Hepatocyte (in vitro differentiated cells): ENCODE data around the gene ZNF841. TPM values are rescaled to one million over a fixed set of nuclear protein-coding genes. Genes with fewer than 3 reads are reported as not detected.

ENCODE experiments used
- DNase-seq: peaks from one replicate; pipeline ENCODE4 v3.0.0-alpha.2; 2016; ENCODE audit warnings: low spot score
- H2AFZ ChIP-seq: fragments of 200-600 bp; sonication (generic); 2 replicates; pipeline ENCODE4 v1.6.0; 2016; ENCODE audit warnings: antibody characterized with exemption, mild to moderate bottlenecking
- H3K27ac ChIP-seq: fragments of 200-600 bp; sonication (generic); 2 replicates; pipeline ENCODE4 v1.5.1; 2016; ENCODE audit warnings: mild to moderate bottlenecking
- H3K27me3 ChIP-seq: fragments of 200-600 bp; sonication (generic); 2 replicates; pipeline ENCODE4 v1.6.1; 2016
- H3K36me3 ChIP-seq: fragments of 200-600 bp; sonication (generic); replicated peaks from 2 replicates; pipeline ENCODE4 v1.5.1; 2016; ENCODE audit warnings: low read depth; ENCODE audit not compliant: insufficient read depth
- H3K4me1 ChIP-seq: fragments of 200-600 bp; sonication (generic); 2 replicates; pipeline ENCODE4 v1.5.1; 2016; ENCODE audit warnings: mild to moderate bottlenecking, moderate library complexity; ENCODE audit not compliant: insufficient read depth
- H3K4me2 ChIP-seq: fragments of 200-600 bp; sonication (generic); 2 replicates; pipeline ENCODE4 v1.6.0; 2016
- H3K4me3 ChIP-seq: fragments of 200-600 bp; sonication (generic); 2 replicates; pipeline ENCODE4 v1.5.1; 2016; ENCODE audit warnings: mild to moderate bottlenecking
- H3K79me2 ChIP-seq: fragments of 200-600 bp; sonication (generic); 2 replicates; pipeline ENCODE4 v1.6.0; 2017; ENCODE audit warnings: mild to moderate bottlenecking
- H3K9me2 ChIP-seq: fragments of 200-600 bp; sonication (generic); replicated peaks from 2 replicates; pipeline ENCODE4 v1.6.0; 2017; ENCODE audit warnings: mild to moderate bottlenecking; ENCODE audit not compliant: insufficient read depth
- H3K9me3 ChIP-seq: fragments of 200-600 bp; sonication (generic); 2 replicates; pipeline ENCODE4 v1.5.1; 2016; ENCODE audit warnings: low read depth, mild to moderate bottlenecking
- H4K20me1 ChIP-seq: fragments of 200-600 bp; sonication (generic); 2 replicates; pipeline ENCODE4 v1.6.0; 2016; ENCODE audit warnings: mild to moderate bottlenecking; ENCODE audit not compliant: insufficient read depth, poor library complexity, severe bottlenecking
- EZH2 ChIP-seq: fragments of 200-600 bp; sonication (generic); IDR thresholded peaks from 2 replicates; pipeline ENCODE4 v1.6.1; 2016; ENCODE audit warnings: antibody characterized with exemption, mild to moderate bottlenecking, borderline replicate concordance
- EZH2phosphoT487 ChIP-seq: fragments of 200-600 bp; sonication (generic); IDR thresholded peaks from one replicate; pipeline ENCODE4 v1.6.1; 2018; ENCODE audit warnings: antibody characterized with exemption, mild to moderate bottlenecking, low read depth, moderate library complexity; ENCODE audit not compliant: unreplicated experiment, severe bottlenecking
- WGBS: methylation state at CpG from one replicate; pipeline ENCODE4 v1.1.6; 2016; ENCODE audit warnings: low lambda C conversion rate; ENCODE audit errors: missing lambda C conversion rate; 5-methylcytosine and 5-hydroxymethylcytosine counted together
- polyA plus RNA-seq: library from polyadenylated mRNA; unstranded; fragments of >200 nt; fragmentation: Nextera tagmentation; extraction: Ambion mirVana; gene quantifications from 2 replicates; pipeline ENCODE4 v1.2.1, GENCODE V29; 2016
- total RNA-seq: library from RNA; depleted of rRNA; stranded (reverse); fragments of >200 nt; gene quantifications from 2 replicates; pipeline ENCODE4 v1.2.3, GENCODE V29; 2014
- TF ChIP-seq, protein P1 (sequence below): fragments of 200-600 bp; sonication (generic); IDR thresholded peaks from 2 replicates; pipeline ENCODE4 v1.5.1; 2016; ENCODE audit warnings: antibody characterized with exemption, mild to moderate bottlenecking; ENCODE audit not compliant: poor library complexity

ZNF841 gene
- total and polyA plus RNA-seq, 2 experiments from 2014 or later: 4.1 to 21.8 TPM

DNA sequence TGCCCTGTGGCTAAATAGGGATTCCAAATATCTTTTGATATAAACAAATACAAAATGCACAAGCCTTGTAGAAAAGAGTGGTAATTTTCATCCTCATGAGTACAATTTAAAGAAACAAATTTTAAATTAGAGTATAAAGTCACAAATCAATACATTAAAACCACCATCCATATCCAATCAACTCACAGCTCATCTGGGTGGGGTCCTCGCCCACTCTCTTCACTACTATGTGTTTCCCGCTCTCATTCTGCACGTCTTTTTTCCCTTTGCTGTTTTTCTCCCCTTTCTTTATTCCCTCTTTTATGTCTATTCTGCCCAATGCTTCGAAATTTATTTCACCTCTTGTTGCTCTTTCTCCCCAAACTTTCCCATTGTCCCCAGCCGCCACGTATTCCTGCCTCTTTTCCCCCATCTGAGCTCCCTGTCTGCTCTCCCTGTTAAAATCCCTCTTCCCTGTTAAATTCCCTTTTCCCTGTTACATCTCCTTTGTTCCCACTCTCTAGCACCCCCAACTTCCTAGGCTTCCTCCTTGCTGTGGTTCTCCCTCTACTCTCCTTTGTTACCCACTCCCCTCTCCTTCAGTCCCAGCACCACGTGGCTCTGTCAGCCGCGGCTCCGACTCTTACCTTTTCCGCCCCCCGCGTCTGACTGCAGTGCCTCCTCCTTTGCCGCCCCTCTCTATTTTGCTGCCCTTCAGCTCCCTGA, 42.9 kb upstream of the ZNF841 start:
- H3K79me2 ChIP-seq: peaks cover 53% of the 10 kb centered on the region
- peaks cover 26% of the 10 kb centered on the region for H3K9me3 ChIP-seq
- no peaks in the 10 kb centered on the region for H4K20me1 ChIP-seq
- TF ChIP-seq EZH2phosphoT487 (no peak), EZH2 (no peak)
- TF ChIP-seq, protein P1, sequence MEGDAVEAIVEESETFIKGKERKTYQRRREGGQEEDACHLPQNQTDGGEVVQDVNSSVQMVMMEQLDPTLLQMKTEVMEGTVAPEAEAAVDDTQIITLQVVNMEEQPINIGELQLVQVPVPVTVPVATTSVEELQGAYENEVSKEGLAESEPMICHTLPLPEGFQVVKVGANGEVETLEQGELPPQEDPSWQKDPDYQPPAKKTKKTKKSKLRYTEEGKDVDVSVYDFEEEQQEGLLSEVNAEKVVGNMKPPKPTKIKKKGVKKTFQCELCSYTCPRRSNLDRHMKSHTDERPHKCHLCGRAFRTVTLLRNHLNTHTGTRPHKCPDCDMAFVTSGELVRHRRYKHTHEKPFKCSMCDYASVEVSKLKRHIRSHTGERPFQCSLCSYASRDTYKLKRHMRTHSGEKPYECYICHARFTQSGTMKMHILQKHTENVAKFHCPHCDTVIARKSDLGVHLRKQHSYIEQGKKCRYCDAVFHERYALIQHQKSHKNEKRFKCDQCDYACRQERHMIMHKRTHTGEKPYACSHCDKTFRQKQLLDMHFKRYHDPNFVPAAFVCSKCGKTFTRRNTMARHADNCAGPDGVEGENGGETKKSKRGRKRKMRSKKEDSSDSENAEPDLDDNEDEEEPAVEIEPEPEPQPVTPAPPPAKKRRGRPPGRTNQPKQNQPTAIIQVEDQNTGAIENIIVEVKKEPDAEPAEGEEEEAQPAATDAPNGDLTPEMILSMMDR: no peak
- H3K4me1 ChIP-seq: peaks cover 7% of the 10 kb centered on the region
- H3K4me3 ChIP-seq: peak overlapping the region; percentile 87
- H3K27ac ChIP-seq: peak overlapping the region; percentile 96
- WGBS: 17% methylated on average over 14 of the region's 14 CpGs
- H2AFZ ChIP-seq: peak overlapping the region; percentile 83
- H3K4me2 ChIP-seq: peak overlapping the region; percentile 86
- H3K27me3 ChIP-seq: no peaks in the 10 kb centered on the region
- no peaks in the 10 kb centered on the region for H3K9me2 ChIP-seq
- H3K36me3 ChIP-seq: peaks cover 4% of the 10 kb centered on the region
- DNase-seq: peak; percentile 57

- no peaks in the 10 kb centered on the region for H3K9me2 ChIP-seq
- no peak for DNase-seq
- WGBS: 97% methylated on average over 3 of the region's 3 CpGs
- H4K20me1 ChIP-seq: no peaks in the 10 kb centered on the region
- no peaks in the 10 kb centered on the region for H3K27me3 ChIP-seq
- H3K4me2 ChIP-seq: no peak overlapping the region
- no peak overlapping the region for H2AFZ ChIP-seq
- H3K79me2 ChIP-seq: peaks cover 7% of the 10 kb centered on the region
- TF ChIP-seq, protein P1: no peak
- TF ChIP-seq EZH2 (no peak), EZH2phosphoT487 (no peak)
- no peaks in the 10 kb centered on the region for H3K4me1 ChIP-seq
- no peak overlapping the region for H3K27ac ChIP-seq
- peaks cover 48% of the 10 kb centered on the region for H3K36me3 ChIP-seq
- H3K4me3 ChIP-seq: no peak overlapping the region
- peaks cover 90% of the 10 kb centered on the region for H3K9me3 ChIP-seq
Observed at GRCh38 chr19:52120286-52120685, 24.7 kb upstream of the ZNF841 start.

DNA sequence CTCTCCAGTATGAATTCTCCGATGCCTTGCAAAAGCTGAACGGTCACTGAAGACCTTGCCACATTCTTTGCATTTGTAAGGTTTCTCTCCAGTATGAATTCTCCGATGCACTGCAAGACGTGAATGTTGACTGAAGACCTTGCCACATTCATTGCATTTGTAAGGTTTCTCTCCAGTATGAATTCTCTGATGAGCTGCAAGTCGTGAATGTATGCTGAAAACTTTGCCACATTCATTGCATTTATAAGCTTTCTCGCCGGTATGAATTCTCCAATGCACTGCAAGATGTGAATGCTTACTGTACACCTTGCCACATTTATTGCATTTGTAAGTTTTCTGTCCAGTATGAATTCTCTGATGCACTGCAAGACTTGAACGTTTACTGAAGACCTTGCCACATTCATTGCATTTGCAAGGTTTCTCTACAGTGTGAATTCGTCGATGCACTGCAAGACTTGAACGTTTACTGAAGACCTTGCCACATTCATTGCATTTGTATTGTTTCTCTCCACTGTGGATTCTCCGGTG, 20.0 kb upstream of the ZNF841 start:
- Histone ChIP-seq H2AFZ (no peak overlapping the region), H3K9me3 (peaks cover 92% of the 10 kb centered on the region), H3K27me3 (no peaks in the 10 kb centered on the region), H3K27ac (no peak overlapping the region), H3K9me2 (no peaks in the 10 kb centered on the region), H3K79me2 (peaks cover 7% of the 10 kb centered on the region), H3K36me3 (peaks cover 47% of the 10 kb centered on the region), H3K4me1 (no peaks in the 10 kb centered on the region), H4K20me1 (no peaks in the 10 kb centered on the region), H3K4me2 (no peak overlapping the region), H3K4me3 (no peak overlapping the region)
- no peak for TF ChIP-seq EZH2
- TF ChIP-seq, protein P1: no peak
- TF ChIP-seq EZH2phosphoT487: no peak
- over 99% methylated on average over 12 of the region's 12 CpGs for WGBS
- DNase-seq: no peak
